LNCAP (cell line): ENCODE data around the gene EDEM3.

Experiments
- TF ChIP-seq, protein P1 (sequence below): fragments of 450-650 bp; IDR thresholded peaks from 2 replicates; pipeline ENCODE4 v1.5.1; 2017; ENCODE audit warnings: mild to moderate bottlenecking

Gene EDEM3

DNA sequence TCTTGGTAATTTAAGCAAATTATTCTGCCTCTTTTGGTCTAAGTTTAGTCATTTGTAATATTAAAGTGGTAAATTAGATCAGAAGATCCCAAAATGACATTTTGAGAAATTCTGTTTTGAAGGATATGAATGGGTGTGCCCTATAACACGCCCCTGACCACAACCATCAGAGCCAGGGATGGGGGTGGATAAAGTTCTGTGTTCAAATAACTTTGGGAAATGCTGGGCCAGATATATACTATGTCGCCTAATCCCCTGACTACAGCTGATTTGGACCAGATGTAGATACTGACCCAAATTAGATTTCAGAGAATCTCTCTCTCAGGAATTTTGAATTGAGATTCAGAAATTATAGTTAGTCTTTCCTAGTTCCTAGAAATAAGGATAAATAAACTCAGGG, 21.2 kb upstream of the EDEM3 start:
- TF ChIP-seq, protein P1, sequence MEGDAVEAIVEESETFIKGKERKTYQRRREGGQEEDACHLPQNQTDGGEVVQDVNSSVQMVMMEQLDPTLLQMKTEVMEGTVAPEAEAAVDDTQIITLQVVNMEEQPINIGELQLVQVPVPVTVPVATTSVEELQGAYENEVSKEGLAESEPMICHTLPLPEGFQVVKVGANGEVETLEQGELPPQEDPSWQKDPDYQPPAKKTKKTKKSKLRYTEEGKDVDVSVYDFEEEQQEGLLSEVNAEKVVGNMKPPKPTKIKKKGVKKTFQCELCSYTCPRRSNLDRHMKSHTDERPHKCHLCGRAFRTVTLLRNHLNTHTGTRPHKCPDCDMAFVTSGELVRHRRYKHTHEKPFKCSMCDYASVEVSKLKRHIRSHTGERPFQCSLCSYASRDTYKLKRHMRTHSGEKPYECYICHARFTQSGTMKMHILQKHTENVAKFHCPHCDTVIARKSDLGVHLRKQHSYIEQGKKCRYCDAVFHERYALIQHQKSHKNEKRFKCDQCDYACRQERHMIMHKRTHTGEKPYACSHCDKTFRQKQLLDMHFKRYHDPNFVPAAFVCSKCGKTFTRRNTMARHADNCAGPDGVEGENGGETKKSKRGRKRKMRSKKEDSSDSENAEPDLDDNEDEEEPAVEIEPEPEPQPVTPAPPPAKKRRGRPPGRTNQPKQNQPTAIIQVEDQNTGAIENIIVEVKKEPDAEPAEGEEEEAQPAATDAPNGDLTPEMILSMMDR, result no peak

DNA sequence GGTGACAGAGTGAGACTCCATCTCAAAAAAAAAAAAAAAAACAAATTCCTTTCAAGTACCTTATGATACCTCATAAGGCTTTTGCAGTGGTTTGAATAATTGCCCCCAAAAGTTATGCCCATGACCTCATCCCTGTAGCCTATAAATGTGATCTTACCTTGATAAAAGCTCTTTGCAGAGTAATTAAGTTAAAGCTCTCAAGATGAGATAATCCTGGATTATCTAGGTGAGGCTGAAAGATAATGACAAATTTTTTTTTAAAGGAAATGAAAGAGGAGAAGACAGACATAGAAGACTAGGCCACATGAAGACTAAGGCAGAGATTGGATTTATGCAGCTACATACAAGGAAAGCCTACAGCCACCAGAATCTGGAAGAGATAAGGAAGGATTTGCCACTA, 20.7 kb upstream of the EDEM3 start:
- TF ChIP-seq, protein P1, result no peak

DNA sequence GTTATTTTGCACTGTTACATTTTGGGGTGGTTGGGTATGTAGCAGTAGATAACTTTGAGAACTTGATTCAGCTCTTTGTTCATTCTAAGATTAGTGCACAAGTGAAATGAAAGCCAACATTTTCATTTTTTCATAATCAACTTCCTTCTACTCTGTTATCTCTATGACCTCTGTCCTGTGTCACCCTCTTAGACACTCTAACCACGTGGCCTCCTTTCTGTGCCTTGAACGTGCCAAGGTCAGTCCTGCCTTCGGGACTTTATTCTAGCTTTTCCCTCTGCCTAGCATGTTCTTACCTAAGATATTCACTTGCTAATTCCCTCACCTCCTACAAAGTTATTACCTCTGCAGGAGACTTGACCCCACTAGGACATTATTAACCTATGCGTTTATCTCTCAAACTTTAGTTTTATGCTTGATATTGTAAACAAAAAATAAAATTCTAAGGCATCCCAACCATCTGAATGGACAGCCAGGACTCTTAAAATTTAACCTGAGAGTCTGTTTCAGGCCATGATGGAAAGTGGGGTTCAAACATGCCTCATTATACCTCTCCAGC, 19.2 kb upstream of the EDEM3 start:
- TF ChIP-seq, protein P1, result no peak

DNA sequence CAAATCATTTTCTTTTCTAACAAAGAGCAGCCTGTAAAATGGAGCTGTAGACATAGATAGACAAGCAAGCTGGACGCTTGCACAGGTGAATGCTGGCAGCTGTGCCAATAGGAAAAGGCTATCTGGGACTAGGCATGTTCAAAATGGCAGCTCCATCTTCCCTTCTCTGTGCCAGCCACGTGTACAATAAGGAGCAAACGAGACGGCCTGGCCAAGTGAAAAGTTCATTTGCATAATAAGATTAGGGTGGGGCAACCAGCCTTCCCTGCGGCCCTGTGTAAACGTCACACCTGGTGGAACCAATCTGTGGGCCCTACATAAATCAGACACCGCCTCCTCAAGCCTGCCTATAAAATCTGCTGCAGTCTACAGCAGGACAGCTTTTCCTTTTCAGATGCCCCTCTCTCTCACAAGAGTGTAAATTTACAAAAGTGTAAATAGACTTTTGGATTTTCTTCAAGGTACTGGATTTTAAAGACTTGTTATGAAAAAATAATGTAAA, 16.6 kb upstream of the EDEM3 start:
- TF ChIP-seq, protein P1, result no peak

DNA sequence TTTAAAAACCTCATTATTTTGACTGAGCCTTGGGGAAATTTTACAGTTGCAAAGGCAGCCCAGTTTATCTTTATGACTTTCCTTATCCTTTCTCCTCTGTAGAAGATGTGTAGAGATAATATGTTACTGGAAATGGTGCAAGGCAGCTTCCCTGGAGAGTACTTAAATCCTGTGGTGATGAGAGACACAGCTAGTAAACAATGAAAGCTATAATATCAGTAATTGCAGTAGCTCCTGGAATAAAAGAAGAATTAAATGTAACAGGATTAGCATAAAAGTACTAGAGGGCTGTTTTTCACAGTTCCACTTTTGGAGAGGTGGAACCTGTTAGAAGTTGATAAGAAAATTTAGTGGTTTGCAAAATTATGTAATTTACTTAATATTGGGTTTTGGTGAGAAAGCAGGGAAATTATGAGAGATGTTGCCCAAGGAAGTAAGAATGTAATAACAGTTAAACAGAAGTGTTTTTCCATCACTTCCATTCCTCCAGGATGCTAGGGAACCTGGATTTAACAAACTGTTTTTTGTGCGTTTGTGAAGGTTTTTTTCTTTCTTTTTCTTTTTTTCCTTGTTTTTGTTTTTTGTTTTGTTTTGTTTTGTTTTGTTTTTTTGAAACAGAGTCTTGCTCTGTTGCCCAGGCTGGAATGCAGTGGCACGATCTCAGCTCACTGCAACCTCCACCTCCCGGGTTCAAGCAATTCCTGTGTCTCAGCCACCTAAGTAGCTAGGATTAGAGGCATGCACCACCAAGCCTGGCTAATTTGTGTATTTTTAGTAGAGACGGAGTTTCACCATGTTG, 15.7 kb upstream of the EDEM3 start:
- TF ChIP-seq, protein P1, result no peak

DNA sequence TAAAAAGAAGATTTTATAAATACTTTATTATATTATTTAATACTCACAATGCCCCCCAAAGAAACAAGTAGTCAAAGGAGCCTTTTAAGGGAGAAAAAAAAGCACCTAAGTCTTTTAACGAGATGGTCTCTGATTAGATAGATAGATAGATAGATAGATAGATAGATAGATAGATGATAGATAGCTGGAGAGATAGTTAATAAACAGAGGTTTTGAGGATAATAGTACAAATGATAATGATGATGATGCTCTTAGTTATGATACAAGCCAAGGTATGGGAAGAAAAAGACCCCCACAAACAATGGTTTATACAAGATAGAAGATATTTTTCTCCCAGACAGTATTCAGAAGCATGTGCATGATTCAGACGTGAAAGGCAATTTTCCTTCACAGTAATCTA, 14.6 kb upstream of the EDEM3 start:
- TF ChIP-seq, protein P1, result no peak

DNA sequence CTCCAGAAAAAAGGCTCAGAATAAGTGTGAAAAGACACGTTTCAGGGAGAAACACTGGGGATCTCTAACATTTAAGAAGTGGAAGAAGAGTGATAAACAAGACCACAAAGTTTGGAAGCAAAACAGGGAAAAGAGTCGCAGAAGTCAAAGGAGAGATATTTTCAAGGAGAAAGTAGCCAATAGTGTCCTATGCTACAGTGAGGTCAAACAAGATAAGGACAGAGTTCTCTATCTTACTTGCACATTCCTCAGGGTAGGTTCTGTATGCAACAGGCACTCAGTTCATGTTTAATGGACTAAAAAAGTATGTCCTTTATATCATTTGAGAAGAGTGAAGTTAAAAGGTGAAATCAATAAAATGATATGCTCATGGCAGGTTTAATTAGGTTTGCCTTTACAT, 13.8 kb upstream of the EDEM3 start:
- TF ChIP-seq, protein P1, result no peak
